Epithelial cell of proximal tubule (primary cell): ENCODE results near the gene PROSER3. TPM values are rescaled to one million over a fixed set of nuclear protein-coding genes. Genes with fewer than 3 reads are reported as not detected.

Source experiments
- DNase-seq: peaks from one replicate; pipeline ENCODE4 v3.0.0-alpha.2; 2011; ENCODE audit warnings: low read depth
- H3K4me3 ChIP-seq: 2 replicates; pipeline ENCODE4 v1.5.1; 2011; ENCODE audit warnings: low read depth, mild to moderate bottlenecking, low read length
- CTCF ChIP-seq: conservative IDR thresholded peaks from 2 replicates; pipeline ENCODE4 v1.5.1; 2012; ENCODE audit warnings: low read depth, mild to moderate bottlenecking, low read length
- total RNA-seq: library from RNA; depleted of rRNA; stranded (reverse); fragments of >200 nt; gene quantifications from 2 replicates; pipeline ENCODE4 v1.2.3, GENCODE V29; 2015

Gene PROSER3
- total RNA-seq, 1 donor from 2014 or later = 14.7 TPM

DNA sequence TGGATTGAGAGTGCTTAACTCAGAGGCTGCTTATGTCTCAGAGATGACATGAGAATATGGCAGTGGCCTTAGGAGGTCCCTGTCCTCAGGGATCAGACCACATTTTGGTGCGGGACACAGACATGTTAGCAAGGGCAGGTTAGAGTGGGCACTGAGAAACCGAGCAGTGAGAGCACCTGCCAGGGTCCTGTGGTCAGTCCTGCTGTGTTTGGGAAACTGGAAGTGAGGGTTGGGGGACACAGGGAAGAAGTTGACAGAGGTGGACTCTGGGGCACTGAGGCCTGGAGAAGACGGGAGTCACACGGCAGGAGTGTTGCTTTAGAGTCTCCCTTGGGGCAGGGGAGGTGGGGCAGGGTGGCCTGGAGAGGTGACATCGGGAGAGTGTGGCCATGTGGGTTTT is 23.1 kb upstream of the PROSER3 start:
- no peak for TF ChIP-seq CTCF
- DNase-seq = no peak
- no peak overlapping the region for H3K4me3 ChIP-seq

GRCh38 chr19:35736913-35737886 is 20.8 kb upstream of the PROSER3 start:
- DNase-seq = no peak
- TF ChIP-seq CTCF = peak; percentile 40
- no peak overlapping the region for H3K4me3 ChIP-seq

- DNase-seq = no peak
- no peak overlapping the region for H3K4me3 ChIP-seq
- TF ChIP-seq CTCF = no peak
Observed at GRCh38 chr19:35738021-35738886, 19.7 kb upstream of the PROSER3 start.

DNA sequence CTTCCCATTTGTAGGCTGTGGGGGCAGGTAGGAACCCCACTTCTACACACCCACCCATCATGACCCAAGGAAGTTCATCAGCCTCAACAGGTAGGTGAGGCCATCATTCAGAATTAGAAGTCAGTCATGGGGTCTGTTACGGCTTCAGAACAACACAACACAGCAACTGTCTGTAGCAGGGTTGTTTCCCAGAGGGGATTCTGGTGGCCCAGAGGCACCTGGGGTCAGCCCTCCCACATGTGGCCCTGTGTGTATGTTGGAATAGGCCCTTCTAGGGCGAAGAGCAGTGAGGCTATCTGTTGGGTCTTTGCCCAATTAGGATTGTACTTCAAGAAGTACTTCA is 19.1 kb upstream of the PROSER3 start:
- TF ChIP-seq CTCF = no peak
- DNase-seq = no peak
- H3K4me3 ChIP-seq = no peak overlapping the region

- no peak for TF ChIP-seq CTCF
- peak overlapping the region; percentile 56 for H3K4me3 ChIP-seq
- no peak for DNase-seq
Observed at GRCh38 chr19:35739275-35740107, 18.5 kb upstream of the PROSER3 start.

GRCh38 chr19:35740108-35740422 is 17.9 kb upstream of the PROSER3 start:
- H3K4me3 ChIP-seq = peak overlapping the region; percentile 56
- DNase-seq = no peak
- no peak for TF ChIP-seq CTCF
